Cardiac muscle cell (in vitro differentiated cells and primary cell): ENCODE data around the gene PAX6. TPM values are rescaled to one million over a fixed set of nuclear protein-coding genes. Genes with fewer than 3 reads are reported as not detected.

Source experiments
- DNase-seq, 2 donors: peaks; one replicate each; pipeline versions ENCODE4 v3.0.0 to v3.0.0-alpha.2; 2010 to 2017; ENCODE audit warnings: low read depth in 1 of 2, low spot score in 1 of 2
- H3K27ac ChIP-seq: fragments of 200-600 bp; sonication (generic); 2 replicates; pipeline ENCODE4 v1.5.1; 2016
- H3K27me3 ChIP-seq: fragments of 200-600 bp; sonication (generic); 2 replicates; pipeline ENCODE4 v1.6.0; 2016; ENCODE audit warnings: control low read depth
- H3K36me3 ChIP-seq: fragments of 200-600 bp; sonication (generic); 2 replicates; pipeline ENCODE4 v1.5.1; 2016; ENCODE audit warnings: control low read depth
- H3K4me1 ChIP-seq: fragments of 200-600 bp; sonication (generic); 2 replicates; pipeline ENCODE4 v1.8.1; 2017; ENCODE audit warnings: low read depth, mild to moderate bottlenecking, mixed run types
- H3K4me3 ChIP-seq: fragments of 200-600 bp; sonication (generic); 2 replicates; pipeline ENCODE4 v1.5.1; 2016; ENCODE audit warnings: mild to moderate bottlenecking
- H3K9me3 ChIP-seq: fragments of 200-600 bp; sonication (generic); 2 replicates; pipeline ENCODE4 v1.5.1; 2017; ENCODE audit warnings: low read depth, mild to moderate bottlenecking, control low read depth
- polyA plus RNA-seq: library from polyadenylated mRNA; unstranded; fragments of >200 nt; fragmentation: Nextera tagmentation; extraction: Ambion mirVana; gene quantifications from 2 replicates; pipeline ENCODE4 v1.2.1, GENCODE V29; 2016
- total RNA-seq: library from RNA; depleted of rRNA; stranded (reverse); fragments of >200 nt; gene quantifications from 2 replicates; pipeline ENCODE4 v1.2.3, GENCODE V29; 2016
- TF ChIP-seq, protein P1 (sequence below): IDR thresholded peaks from 2 replicates; pipeline ENCODE4 v1.5.1; 2012; ENCODE audit warnings: low read depth, mild to moderate bottlenecking, low read length

PAX6 gene
- total and polyA plus RNA-seq, 2 experiments from 2014 or later, result 0.56 to 1.1 TPM

DNA sequence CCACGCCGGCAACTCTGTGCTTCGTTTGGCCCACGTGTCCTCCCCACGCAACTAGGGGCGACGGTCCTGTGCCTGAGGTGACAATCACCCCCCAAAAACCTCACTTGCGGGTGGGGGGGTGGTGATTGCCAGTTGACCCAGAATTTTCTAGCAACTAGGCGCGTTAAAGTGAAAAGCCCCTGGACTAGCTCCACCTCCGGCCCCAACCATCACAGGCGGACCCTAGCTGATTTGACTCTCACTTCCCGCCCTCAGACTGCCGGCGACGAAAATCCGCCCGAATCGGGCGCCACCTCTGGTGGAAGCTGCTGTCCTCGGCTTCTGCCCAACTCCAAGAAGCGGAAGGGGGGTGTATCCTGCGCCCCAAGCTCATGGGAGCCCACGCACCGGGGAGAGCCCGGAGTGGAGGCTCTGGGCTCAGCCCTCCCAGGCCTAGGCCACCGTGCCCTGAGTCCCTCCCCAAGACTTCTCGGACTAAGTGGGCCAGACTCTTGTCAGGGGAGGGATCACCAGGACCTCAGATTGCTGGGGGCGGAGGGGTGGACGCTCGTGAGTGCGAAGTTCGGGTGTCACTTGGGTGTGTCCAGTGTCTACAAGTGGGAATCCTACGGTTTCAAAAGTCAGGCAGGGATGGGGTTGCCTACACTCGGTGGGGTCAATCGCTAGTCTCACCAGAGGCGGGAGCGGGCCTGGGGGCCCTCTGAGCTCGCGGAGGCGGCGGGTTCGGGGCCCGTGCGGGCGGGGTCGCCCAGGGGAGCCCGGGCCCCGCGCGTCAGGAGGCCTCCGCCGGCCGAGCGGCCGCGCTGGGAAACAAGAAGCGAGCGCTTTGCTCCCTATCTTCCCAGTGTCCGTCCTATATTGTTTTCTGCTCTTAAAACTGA lies 12.3 kb downstream of the PAX6 start:
- Histone ChIP-seq H3K36me3 (no peaks in the 10 kb centered on the region), H3K9me3 (no peaks in the 10 kb centered on the region), H3K27ac (no peak overlapping the region), H3K4me3 (no peak overlapping the region), H3K4me1 (no peaks in the 10 kb centered on the region), H3K27me3 (peaks cover 100% of the 10 kb centered on the region)
- DNase-seq, result no peak
- TF ChIP-seq, protein P1, sequence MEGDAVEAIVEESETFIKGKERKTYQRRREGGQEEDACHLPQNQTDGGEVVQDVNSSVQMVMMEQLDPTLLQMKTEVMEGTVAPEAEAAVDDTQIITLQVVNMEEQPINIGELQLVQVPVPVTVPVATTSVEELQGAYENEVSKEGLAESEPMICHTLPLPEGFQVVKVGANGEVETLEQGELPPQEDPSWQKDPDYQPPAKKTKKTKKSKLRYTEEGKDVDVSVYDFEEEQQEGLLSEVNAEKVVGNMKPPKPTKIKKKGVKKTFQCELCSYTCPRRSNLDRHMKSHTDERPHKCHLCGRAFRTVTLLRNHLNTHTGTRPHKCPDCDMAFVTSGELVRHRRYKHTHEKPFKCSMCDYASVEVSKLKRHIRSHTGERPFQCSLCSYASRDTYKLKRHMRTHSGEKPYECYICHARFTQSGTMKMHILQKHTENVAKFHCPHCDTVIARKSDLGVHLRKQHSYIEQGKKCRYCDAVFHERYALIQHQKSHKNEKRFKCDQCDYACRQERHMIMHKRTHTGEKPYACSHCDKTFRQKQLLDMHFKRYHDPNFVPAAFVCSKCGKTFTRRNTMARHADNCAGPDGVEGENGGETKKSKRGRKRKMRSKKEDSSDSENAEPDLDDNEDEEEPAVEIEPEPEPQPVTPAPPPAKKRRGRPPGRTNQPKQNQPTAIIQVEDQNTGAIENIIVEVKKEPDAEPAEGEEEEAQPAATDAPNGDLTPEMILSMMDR, result peak; percentile 41

DNA sequence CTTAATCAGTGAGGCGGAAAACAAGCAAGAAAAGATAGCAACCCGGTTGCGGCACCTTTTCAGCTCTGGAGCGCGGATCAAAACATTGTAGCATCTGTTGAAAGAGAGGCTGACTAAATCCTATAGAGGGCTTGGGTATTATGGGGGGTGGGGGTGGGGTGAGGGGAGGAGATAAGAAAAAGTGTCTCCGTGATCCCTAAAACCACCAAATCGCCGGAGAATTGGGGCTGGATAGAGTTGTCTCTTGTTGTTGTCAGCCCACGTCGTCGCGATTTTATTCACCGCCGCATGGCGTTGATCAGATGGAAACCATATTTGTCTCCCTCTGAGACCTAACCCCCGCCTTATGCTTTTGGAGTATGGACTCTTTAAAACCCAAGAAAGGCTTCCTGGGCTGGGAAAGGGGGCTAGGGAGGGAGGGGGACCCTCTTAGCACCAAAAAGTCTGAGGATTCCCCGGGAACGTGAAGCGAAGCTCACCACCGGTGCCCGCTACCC lies 13.0 kb downstream of the PAX6 start:
- Histone ChIP-seq H3K36me3 (no peaks in the 10 kb centered on the region), H3K9me3 (no peaks in the 10 kb centered on the region), H3K27me3 (peaks cover 100% of the 10 kb centered on the region), H3K27ac (no peak overlapping the region), H3K4me3 (no peak overlapping the region), H3K4me1 (no peaks in the 10 kb centered on the region)
- DNase-seq, result no peak
- TF ChIP-seq, protein P1, result no peak

DNA sequence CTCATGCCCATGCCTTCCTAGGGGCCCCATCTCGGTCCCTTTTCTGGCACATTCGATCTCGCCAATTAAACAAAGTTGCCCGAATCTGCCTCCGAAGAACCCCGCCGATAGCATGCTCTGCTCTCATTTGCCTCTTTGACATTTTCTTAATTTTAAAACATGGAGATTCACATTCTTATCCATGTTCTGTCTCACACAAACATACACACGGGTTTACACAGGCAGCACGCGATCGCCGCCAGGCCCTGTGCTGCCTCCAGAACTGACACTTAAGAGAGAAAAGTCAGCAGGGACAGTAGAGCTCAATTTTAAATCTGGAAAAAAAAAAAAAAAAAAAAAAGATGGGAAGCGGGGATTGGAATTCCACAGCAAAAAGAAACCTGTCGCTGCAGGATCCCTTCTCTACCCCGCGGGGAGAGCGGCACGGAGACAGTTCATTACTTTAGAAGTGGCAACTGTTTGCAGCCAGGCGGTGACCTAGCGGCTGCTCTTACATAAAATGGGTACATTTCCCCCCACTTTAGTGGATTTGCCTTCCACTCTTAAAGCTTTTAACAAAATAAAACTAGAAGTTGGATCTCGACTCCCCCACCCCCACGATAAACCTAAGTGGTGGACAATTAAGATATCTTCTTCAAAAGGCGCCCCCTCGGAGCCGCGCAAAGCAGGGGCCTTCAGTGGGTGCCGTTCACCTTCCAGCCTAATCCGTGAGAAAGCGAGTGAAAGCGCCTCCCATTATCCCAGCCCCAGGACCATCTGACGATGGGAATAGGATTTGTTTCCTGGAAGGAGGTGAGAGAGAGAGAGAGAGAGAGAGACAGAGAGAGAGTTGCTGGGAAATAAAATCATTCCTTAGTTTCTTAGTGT lies 13.7 kb downstream of the PAX6 start:
- no peak for DNase-seq
- TF ChIP-seq, protein P1, result no peak
- Histone ChIP-seq H3K4me3 (no peak overlapping the region), H3K4me1 (no peaks in the 10 kb centered on the region), H3K36me3 (no peaks in the 10 kb centered on the region), H3K27ac (no peak overlapping the region), H3K27me3 (peaks cover 100% of the 10 kb centered on the region), H3K9me3 (no peaks in the 10 kb centered on the region)

DNA sequence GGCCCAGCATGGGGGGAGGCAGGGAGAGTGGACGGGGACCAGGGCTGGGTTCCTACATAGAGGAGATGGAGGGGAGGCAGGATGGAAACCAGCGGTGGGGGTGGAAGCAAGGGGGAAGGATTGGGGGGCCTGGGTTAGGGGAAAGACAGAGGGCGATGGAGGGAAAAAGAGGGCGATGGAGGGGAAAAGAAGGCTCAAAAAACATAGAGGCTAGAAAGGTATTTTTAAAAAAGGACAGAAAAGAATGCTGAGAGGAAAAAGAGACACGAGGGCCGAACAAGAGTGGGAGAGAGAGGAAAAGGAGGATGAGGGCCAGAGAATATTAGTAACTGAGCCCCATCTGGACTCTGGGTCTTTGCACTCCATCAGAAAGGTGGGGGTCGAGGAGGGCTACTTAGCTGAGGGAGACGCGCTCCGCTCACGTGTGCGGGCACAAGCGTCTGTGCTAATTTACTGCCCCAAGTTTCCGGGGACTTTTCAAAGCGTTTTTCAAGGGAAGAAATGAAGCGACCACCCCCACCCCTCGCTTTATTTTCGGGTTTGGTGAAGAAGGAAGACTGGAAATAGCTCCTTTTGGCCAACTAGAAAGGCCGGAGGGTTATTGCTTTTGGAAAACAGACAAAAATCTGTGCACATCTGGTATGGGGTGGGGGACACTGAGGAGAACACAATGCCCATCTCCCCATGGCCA lies 14.5 kb downstream of the PAX6 start:
- Histone ChIP-seq H3K9me3 (no peaks in the 10 kb centered on the region), H3K36me3 (no peaks in the 10 kb centered on the region), H3K4me1 (no peaks in the 10 kb centered on the region), H3K27me3 (peaks cover 100% of the 10 kb centered on the region), H3K4me3 (no peak overlapping the region), H3K27ac (no peak overlapping the region)
- no peak for DNase-seq
- TF ChIP-seq, protein P1, result no peak
